HG03432 (cell line): ENCODE results near the gene RASSF8.

Source experiments
- ATAC-seq: cut with Tn5 transposase; IDR thresholded peaks from one replicate; pipeline ENCODE4 v1.9.1; 2021; ENCODE audit warnings: mild to moderate bottlenecking, moderate library complexity; ENCODE audit not compliant: unreplicated experiment

The RASSF8 gene

GRCh38 chr12:25960961-25961360 lies 2.5 kb downstream of the RASSF8 start:
- no peak for ATAC-seq

GRCh38 chr12:25962932-25963525 lies 4.5 kb downstream of the RASSF8 start:
- ATAC-seq = no peak

DNA sequence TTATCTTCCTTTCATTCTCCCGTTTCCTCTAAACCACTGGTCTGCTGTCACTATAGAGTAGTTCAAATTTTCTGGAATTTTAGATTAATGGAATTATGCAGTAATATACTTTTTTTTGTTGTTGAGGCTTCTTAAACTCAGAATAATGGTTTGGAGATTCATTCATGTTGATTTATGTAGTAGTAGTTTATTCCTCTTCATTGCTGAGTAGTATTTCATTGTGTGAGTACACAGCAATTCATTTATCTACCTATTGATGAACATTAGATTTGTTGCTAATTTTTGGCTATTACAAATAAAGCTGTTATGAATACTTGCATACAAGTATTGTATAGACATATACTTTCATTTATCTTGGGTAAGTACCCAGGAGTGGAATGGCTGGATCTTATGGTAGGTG lies 7.2 kb downstream of the RASSF8 start:
- no peak for ATAC-seq

GRCh38 chr12:25970082-25970481 lies 11.6 kb downstream of the RASSF8 start:
- ATAC-seq = no peak

- ATAC-seq = no peak
Measured at GRCh38 chr12:25970916-25971653, 12.6 kb downstream of the RASSF8 start.

DNA sequence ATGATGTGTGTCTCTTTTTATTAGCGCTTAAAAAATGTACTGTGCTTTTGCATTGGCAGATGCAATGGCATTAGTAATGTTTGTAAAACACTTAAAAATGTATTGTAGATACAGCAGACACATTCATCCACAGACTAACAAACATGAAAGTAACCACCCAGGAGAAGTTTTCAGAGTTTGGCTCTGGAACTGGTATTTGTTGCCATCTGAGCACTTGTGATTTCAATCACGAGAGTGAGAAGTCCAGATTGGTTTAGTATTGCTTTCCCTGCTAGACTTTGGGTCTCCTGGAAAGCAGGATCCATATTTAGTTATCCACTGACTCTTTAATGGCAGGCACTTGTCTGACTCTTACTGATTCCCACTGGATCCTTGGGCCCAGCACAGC lies 13.2 kb downstream of the RASSF8 start:
- no peak for ATAC-seq

GRCh38 chr12:25972783-25973182 lies 14.3 kb downstream of the RASSF8 start:
- ATAC-seq = no peak

DNA sequence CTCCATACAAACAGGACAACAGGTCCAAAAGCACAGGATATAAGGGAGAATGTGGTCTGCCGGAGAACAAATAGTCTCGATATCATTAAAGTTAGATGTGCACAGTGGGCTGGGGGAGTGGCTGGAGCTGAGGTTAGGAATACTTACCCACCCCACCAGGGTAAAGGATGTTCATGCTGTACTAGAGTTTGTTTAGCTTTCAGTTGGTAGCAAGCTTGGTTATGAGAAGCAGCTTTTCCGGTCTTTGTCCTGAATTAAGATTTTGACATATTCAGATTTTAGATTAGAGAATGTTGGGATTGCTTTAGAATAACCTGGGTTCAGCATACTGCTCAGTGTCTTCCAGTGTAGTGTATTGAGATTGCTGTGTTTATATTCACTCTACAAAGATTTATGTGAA lies 16.7 kb downstream of the RASSF8 start:
- ATAC-seq = no peak

GRCh38 chr12:25975682-25976081 lies 17.2 kb downstream of the RASSF8 start:
- no peak for ATAC-seq

DNA sequence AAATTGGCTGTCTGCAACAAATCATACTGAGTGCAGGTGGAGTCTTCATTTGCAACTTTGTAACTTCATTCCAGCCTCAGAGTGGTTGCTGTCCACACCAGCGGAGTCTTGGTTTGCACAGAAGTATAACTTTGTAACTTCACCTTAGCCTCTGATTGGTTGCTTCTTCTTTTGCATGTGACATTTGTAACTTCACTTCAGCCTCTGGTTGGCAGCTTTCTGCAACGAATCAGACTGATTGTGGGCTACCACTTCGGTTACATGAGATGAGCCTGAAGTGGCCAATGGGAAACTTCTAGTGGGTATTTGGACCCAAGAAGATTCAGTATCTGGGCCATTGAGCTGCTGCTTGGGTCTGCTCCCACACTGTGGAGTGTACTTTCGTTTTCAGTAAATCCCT lies 17.8 kb downstream of the RASSF8 start:
- ATAC-seq = no peak

GRCh38 chr12:25977047-25977446 lies 18.6 kb downstream of the RASSF8 start:
- no peak for ATAC-seq

DNA sequence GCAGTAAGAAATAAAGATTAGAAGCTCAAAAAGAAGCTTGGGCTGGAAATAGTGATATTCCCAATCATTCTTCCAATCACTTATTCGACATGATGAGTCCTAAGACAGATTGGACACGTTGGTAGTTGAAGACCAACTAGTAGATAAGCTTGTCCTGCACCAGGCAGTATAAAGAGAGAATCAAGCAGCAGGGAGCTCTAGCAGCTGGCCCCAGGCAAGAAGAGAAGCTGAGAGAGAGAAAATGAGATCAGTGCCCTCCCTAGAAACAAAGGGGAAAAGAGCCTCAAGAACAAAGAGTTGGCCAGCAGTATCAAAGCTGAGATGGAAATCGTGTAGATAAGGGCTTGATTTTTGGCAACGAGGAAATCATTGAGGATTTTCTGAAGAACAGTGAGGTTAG lies 20.6 kb downstream of the RASSF8 start:
- ATAC-seq = no peak

GRCh38 chr12:25979563-25979962 lies 21.1 kb downstream of the RASSF8 start:
- no peak for ATAC-seq

DNA sequence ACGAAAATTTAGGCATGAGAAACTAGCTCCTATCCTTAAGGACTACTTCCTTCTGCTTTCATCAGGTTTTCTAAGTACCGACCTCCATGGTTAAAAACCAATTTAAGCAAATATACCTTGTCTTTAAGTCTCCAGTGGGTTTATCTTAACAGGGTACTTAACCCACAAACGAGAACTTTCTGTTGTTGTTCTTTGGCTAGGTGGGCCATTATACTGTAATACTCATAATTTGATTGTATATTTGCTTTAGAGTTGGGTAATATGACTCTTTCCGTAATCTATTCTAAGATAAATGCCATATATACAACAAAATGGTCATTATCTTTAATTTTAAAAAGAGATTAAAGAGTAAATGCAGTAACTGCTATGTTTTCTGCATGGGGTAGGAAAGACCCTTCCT lies 21.6 kb downstream of the RASSF8 start:
- ATAC-seq = no peak

- no peak for ATAC-seq
Measured at GRCh38 chr12:25981597-25981996, 23.1 kb downstream of the RASSF8 start.

- no peak for ATAC-seq
Measured at GRCh38 chr12:25982416-25982815, 23.9 kb downstream of the RASSF8 start.

DNA sequence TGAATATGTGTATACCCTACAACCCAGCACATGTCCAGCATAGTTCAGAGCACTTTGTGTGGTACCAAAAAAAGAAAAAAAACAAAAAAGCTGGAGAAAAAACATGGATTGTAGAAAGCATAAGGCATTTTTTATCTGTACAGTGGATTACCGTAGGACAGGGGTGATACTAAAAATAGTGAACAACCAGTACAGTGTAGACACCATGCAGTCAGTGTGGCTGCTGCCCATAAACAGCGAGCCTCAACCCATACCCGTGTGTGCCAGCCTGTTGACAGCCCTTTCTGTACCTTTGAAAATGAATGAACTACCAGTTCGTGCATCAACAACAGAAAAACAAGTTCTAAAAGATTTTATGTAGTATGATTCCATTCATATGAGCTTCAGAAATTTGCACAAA lies 25.1 kb downstream of the RASSF8 start:
- no peak for ATAC-seq

GRCh38 chr12:25984759-25985158 lies 26.3 kb downstream of the RASSF8 start:
- no peak for ATAC-seq

DNA sequence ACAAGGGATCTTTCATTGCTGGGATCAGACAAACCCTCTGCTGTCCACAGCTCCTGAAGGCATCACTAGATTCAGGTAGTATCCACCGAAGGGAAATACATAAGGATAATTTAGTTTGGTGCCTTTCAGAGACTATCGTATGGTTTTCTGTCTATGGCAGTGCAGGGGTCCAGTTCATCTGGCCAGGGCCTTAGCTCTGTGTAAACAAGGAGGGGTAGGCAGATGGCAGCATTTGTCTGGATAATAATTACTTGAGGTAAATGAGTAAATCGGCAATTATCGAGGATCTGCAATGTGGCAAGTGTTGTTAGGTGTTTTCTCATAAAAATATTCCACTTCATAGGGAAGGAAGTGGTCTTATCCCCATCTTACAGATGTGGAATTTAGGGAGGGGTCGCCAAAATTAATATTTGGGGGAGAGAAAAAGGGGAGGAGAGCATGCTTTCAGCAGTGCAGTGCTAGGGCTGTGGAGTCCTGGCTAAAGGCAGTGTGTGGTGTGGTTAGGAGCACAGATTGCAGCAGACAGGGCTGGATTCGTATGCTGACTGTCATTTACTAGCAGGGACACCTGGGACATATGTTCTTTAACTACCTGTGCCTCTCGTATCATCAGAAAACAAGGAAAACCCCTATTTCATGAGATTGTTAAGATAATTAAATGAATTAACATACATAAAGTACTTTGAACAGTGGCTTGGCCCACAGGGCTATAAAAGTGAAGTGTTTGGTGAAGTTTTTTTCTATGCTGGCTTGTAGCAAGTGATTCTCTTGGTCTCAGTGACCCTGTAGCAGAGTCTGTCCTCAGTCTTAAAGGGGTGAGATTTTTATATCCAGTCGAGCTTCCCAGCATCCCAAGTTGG lies 27.1 kb downstream of the RASSF8 start:
- no peak for ATAC-seq

GRCh38 chr12:25986180-25986579 lies 27.7 kb downstream of the RASSF8 start:
- no peak for ATAC-seq

GRCh38 chr12:25988505-25988904 lies 30.0 kb downstream of the RASSF8 start:
- no peak for ATAC-seq

DNA sequence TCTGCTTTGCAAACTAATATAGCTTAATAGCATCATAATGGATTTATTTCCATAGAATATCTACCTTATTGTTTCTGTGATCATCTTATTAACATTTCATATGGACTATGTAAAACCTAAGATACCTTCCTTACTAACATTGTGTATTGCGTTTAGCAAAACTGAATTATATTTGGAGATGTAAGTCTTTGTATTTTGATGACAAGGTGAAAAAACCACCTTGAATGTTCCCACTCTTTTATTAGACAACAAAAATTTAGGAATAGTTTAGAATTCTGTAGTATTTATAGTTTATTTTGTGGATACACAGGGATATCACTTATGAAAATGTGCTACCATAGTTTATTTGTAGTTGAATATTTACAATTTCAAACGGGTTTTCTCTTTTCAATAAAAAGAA lies 32.0 kb downstream of the RASSF8 start:
- no peak for ATAC-seq
